Activated T-cell treated with anti-CD3 and anti-CD28 coated beads, Interleukin-2, amount 50 U/mL, for 48 hours (primary cell): Measurements from ENCODE around the gene MUC6.

Source experiments
- DNase-seq, 2 experiments: peaks; one replicate each; pipeline ENCODE4 v3.0.0-alpha.2; 2020

MUC6 gene

GRCh38 chr11:1001617-1002405, 34.7 kb downstream of the MUC6 start:
- no peak for DNase-seq

DNA sequence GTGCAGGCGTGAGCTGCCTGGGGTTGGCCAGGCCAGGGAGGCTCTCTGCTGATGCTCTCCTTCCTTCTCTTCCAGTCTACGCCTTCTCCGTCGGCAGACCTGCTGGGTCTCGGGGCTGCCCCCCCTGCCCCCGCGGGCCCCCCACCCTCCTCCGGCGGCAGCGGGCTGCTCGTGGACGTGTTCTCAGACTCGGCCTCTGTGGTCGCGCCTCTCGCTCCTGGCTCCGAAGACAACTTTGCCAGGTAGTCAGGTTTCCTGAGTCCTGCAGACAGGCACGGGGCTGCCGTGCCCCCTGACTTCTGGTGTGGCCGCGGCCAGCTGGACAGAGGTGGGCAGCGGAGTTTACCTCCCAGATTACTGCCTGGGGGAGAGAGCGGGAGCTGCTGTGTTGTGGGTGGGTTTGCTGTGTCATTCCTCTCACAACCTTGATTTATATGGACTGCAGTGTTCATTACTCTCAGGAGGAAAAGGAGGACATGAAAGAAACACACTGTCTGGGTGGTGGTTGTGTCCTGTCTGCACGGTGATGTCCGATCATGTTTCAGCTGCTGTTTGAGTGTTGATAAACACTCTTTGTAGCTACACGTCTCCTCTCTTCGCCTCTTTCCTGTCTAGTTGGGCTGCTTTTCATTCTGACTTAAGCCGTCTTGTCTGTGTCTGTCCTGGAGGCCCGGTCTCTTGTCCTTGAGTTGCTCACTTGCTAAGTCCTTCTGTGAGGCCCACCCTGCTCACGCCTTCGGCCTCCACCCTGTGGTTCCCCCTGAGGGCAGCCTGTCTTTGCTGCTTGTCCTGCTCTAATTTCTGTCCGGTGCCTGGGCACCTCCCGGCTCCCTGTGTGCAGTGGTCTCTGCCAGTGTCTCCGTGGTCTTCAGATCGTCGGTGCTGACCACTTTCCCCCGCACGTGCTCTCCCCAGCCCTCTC, 35.9 kb downstream of the MUC6 start:
- DNase-seq = no peak

DNA sequence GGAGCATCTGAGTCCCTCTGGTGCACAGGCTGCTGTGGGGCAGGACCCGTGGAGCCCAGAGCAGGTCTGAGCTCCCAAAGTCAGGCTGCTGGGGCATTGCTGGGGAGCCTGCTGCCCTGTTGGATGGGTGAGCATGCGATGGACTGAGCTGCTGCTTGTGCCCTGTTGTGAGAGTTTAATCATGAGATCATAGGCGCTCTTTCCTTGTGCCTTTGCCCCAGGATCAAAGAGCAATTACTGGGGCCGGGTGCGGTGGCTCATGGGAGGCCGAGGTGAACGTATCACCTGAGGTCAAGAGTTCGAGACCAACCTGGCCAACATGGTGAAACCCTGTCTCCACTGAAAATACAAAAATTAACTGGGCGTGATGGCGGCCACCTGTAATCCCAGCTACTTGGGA, 37.5 kb downstream of the MUC6 start:
- DNase-seq = no peak

DNA sequence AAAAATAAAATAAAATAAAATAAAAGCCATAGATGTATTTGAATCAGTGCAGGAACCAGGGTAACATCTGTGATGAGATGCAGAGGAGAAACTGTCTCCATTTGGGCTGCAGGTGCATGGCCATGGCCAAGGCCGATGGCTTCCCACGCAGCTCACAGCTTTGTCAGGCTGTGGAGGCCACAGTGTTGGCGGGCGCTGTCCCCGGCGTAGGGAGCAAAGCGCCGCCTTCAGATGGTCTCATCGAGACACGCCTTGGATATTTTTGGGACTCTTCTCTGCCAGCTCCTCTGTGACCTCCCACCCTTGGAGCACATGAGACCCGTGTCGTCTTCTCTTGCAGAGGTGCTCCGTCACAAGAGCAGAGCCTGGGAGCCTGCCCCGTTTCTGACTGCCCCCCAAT, 38.6 kb downstream of the MUC6 start:
- no peak for DNase-seq

- DNase-seq = no peak
Measured at GRCh38 chr11:996681-997080, 39.8 kb downstream of the MUC6 start.

DNA sequence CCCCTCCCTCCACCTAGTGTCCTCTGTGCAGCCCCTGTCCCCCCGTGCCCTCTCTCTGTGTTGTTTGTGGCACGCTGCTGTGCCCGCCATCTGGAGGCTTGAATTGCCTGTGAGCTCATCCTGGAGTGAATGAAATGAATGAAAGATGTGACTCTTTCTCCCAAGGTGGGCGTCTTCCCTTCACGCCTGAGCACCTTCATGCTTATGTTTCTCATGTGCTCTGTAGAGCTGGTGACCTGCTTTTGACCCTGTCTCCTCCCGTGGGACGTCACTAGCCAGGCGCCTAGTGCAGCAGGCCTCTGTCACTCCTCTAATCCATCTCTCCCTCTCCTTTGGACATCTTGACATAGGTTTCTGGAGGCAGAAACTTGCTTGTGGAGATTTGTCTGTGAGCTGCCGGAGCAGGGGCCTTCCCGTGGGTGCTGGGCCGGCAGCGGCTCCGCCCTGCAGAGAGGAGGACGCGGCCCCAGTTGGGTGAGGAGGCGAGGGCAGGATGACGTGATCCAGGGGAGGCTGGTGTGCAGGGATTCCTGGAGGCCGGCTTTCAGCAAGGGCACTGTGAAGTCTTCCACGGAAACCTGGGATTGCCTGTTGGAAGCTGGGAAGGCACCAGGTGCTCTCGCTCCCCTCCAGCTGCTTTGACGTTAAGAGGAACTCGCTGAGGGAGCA, 40.6 kb downstream of the MUC6 start:
- no peak for DNase-seq

DNA sequence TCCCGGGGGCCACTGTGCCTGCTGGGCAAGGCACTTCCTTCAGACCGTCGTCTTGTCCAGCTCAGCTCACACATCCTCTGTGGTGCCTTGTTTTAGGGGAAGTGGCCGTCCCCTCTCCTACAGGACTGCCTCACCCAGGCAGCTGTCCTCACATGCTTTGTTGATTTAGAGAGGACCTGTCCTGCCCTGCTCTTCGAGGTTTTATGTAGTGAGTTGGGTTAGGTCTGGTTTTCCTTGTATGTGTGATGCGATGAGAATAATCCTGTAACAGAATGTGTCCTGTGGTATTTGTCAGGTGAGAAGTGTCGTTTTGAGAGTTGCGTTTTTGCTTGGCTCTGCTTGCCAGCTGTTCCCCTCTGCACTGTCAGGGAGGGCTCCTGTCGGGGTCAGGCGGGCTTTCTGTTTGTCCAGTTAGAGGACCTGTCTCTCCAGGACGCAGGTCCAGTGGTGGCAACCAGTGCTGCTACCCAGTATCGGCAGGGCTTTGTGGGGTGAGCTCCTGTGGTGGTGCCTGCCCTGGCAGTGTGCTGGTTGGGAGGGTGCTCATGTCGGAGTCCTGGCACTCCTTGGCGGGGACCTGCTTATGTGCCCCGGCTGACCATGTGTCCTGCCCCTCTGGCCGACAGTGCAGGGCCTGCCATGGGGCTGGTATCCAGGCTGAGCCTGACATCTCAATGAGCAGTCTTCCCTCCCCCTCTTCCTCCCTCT, 41.3 kb downstream of the MUC6 start:
- no peak for DNase-seq

GRCh38 chr11:993632-994167, 42.8 kb downstream of the MUC6 start:
- DNase-seq = no peak

GRCh38 chr11:992577-992976, 43.9 kb downstream of the MUC6 start:
- DNase-seq = no peak

DNA sequence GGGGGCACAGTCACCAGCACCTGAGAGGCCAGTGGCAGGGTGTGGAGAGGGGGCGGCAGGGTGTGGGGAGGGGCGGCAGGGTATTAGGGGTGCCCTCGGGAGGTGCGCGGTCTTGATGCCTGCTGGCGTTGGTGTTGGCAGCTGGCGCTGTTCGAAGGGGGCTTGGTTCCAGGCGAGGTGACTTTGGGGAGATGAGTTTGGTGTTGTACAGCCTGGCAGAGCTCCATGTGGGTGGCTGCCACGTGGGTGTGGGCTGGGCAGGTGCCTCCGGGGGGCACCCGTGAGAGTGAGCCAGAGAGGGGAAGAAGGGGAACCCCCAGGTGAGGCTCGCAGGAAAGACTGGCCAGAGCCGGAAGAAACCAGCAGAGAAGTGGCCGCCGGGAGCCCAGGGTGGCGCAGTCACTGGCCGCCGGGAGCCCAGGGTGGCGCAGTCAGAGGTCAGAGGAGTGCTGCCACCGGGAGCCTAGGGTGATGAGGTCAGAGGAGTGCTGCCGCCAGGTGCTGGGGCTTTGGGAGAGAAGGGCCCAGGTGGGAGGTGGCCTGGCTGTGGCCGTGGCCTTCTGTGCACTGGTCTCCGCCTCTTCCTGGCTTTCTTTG, 44.7 kb downstream of the MUC6 start:
- DNase-seq = no peak

GRCh38 chr11:991034-991433, 45.5 kb downstream of the MUC6 start:
- DNase-seq = no peak

DNA sequence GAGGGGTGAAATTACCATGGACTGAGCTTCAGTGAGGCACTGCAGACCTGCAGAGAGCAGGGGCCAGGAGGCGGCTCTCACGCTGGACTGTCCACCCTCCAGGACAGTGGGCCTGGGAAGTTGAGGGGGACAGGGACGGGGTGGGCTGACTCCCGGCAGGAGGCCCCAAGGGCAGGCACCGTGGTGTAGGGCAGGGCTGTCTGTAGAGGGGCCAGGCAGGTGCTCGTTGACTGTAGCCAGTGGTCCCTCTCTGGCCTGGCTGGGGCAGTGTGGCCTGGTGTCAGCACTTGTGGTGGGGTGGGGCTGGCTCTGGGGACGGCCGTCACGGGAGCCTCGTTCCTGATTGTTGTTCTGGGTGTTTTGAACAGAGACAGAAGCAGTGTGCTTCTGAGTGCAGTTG, 46.4 kb downstream of the MUC6 start:
- no peak for DNase-seq

DNA sequence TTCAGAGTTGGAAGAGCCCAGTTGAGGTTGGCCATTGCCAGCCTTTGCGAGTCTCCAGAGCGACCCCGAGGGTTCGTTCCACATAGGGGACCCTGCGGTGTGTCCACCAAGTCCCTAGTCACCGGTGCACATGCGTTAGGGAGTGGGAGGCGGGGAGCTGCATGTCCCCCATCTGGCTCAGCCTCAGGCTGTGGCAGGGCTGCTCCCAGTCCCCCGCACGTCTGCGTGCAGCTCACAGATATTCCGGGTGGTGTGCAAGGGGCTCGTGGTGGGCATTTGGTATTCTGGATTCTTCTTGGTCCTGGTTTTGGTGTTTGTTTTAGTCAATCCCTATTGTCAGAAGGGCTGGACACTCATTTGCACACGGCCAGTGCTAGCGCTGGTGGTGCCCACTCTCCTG, 48.8 kb downstream of the MUC6 start:
- DNase-seq = no peak

DNA sequence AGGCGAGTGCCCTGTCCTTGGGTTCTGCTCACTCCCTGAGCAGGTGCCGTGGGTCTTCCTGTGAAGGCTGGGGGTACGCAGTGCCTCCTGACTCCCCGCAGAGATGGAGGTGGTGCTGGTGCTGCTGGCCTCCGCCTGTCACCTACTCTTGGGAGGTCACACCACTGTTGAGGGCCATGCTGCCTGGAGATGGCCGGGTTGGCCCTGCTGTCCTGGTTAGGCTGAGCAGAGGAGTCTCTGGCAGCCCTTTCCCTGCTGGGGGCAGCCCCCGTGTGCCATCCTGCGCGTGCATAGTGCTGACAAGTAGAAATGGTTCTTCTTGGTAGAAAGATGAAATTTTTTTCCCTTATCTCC, 49.6 kb downstream of the MUC6 start:
- no peak for DNase-seq

- no peak for DNase-seq
Measured at GRCh38 chr11:986270-986951, 50.1 kb downstream of the MUC6 start.

DNA sequence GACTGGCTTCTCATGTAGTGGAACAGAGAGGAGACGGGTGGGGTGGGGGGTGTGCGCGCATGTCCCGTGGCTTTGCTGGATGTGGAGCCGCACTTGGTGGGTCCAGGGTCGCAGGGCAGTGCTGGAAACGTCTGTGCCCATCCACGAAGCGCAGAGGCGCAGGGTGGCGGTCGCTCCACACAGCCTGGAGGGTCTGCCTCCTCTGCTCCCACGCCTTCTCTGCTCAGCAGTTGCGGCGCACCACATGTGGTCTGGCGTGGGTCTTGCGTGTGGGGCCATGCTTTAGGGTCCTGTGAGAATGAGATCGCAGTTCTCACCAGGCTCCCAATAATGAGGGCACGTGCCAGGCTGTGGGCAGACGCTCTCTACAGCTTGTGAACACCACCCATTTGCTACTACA, 50.7 kb downstream of the MUC6 start:
- DNase-seq = no peak

DNA sequence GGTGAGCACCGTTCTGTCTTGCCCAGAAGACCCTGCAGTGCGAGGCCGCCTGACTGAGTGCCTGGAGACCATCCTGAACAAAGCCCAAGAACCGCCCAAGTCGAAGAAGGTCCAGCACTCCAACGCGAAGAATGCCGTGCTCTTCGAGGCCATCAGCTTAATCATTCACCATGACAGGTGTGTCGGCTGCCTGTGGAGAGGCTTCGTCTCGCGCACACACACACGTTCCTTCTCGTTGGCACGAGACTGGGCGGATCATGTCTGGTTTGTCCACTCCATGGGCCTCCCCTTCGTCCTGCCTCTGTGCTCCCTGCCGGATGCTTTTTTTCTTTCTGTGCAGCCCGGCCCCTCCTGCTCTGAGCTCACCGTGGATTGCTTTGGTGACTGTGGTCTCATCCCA, 51.1 kb downstream of the MUC6 start:
- no peak for DNase-seq

DNA sequence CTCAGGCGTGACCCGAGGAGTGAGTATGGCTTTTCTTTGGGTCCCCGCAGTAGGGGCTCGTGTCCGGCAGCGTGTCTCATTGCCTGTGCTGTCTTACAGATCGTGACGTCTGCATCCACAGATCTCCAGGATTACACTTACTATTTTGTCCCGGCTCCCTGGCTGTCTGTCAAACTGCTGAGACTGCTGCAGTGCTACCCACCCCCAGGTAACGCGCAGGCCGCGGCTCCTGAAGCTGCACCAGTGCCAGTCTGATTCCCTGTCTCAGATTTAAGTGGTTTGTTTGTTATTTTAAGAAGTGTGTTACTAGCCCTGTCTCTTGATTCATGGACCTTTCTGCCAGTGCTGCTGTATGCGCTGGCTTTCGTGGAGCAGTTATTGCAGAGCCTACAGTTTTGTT, 52.0 kb downstream of the MUC6 start:
- DNase-seq = no peak

DNA sequence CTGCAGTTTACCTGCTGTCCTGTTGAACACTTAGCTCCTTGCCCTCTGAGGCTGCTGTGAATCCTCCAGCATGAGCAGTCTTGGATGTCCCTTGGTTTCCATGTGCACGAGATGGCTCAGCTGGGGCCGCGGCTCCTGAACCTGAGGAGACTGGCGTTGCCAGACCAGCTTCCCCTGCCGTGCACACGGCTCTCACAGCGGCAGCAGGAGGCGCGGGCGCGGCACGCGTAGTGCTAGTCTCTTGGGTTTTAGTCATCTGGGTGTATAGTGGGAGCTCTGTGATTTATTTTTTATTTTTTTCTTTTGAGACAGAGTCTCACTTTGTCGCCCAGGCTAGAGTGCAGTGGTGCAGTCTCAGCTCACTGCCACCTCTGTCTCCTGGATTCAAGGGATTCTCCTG, 54.8 kb downstream of the MUC6 start:
- no peak for DNase-seq

GRCh38 chr11:980438-981357, 55.8 kb downstream of the MUC6 start:
- DNase-seq = no peak

DNA sequence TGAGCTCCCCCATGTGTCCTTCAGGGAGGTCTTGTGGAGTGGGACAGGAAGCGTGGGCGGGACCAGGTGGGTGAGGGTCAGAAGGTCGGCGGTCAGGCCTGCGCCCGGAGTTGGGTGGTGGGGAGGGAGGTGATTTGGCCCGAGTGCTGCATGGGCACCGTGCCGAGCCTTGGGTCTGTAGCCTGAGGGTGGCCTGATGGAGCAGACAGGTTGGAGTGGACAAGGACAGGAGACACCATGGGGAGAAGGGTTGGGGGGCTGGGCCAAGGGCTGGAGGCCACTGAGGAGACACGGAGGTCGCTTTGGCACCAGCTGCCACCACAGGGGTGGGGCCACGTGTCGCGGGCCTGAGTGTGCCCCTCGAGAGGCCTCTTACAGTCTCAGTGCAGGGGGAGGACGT, 57.7 kb downstream of the MUC6 start:
- DNase-seq = no peak
